ENCODE measurements around the gene DENND6A. TPM values are rescaled to one million over a fixed set of nuclear protein-coding genes. Genes with fewer than 3 reads are reported as not detected.
A peak's percentile ranks its signal among the peaks of the same experiment; 100 is the strongest.

DENND6A gene
- total RNA-seq (10 to 100 TPM; 13.5 to 22.1 (median 16.5) TPM), polyA plus RNA-seq (5.5 TPM)
- long read RNA-seq, donor 1, partial matches to known transcripts: 2 of 7 reads
- long read RNA-seq, donor 1, other reads (novel, unspliced or antisense): 5 of 7 reads
- long read RNA-seq, donor 2, full-length matches to known transcripts: 1 of 1 reads
- long read RNA-seq, donor 2, partial matches to known transcripts: 0 of 1 reads
- long read RNA-seq, donor 2, other reads (novel, unspliced or antisense): 0 of 1 reads
- long read RNA-seq, donor 3, full-length matches to known transcripts: 4 of 13 reads
- long read RNA-seq, donor 3, partial matches to known transcripts: 2 of 13 reads
- long read RNA-seq, donor 3, other reads (novel, unspliced or antisense): 7 of 13 reads
- long read RNA-seq, donor 4, partial matches to known transcripts: 0 of 2 reads
- long read RNA-seq, donor 4, other reads (novel, unspliced or antisense): 2 of 2 reads

- peak; percentile 97 to 98 for ATAC-seq
- intact Hi-C loops (cut with DNase I): no loop called here
Observed at GRCh38 chr3:57692396-57693147, at the start of gene DENND6A. Gene DENND6A (minus strand): TSS chr3:57693077. CDS start chr3:57693018, 59 bp downstream.

GRCh38 chr3:57740027-57740426, 47.1 kb upstream of the DENND6A start:
- 95% methylated on average over 5 of the region's 5 CpGs for WGBS
- intact Hi-C loops (cut with DNase I): no loop called here
- no peak for ATAC-seq

More at GRCh38 chr3:57692396-57693147, at the start of gene DENND6A:
- Histone ChIP-seq H3K27me3 (ENCODE audit: control insufficient read depth, insufficient read depth) (no peaks in the 10 kb centered on the region), H3K27ac (ENCODE audit: low read length) (peak within 1 kb of the TSS; percentile 91), H3K4me3 (ENCODE audit: low read length) (peak within 1 kb of the TSS; percentile 61), H3K4me1 (ENCODE audit: control insufficient read depth, insufficient read depth, low read length) (no peaks in the 10 kb centered on the region), H3K9me3 (ENCODE audit: control insufficient read depth, low read length) (no peaks in the 10 kb centered on the region)
- peak; percentile 97 to 99 (median 99) for DNase-seq
- under 1% methylated on average over 71 of the region's 71 CpGs for WGBS

GRCh38 chr3:57738391-57738790, 45.5 kb upstream of the DENND6A start:
- H3K4me1 ChIP-seq (ENCODE audit: control insufficient read depth, insufficient read depth, low read length): peaks cover 2% of the 10 kb centered on the region
- H3K27me3 ChIP-seq (ENCODE audit: control insufficient read depth, insufficient read depth): no peaks in the 10 kb centered on the region
- 31% methylated on average over 5 of the region's 5 CpGs for WGBS
- no peak overlapping the region for H3K4me3 ChIP-seq (ENCODE audit: low read length)
- DNase-seq (no peak), ATAC-seq (no peak)
- no peak overlapping the region for H3K27ac ChIP-seq (ENCODE audit: low read length)
- no peaks in the 10 kb centered on the region for H3K9me3 ChIP-seq (ENCODE audit: control insufficient read depth, low read length)
- intact Hi-C loops (cut with DNase I): no loop called here

More at GRCh38 chr3:57740027-57740426, 47.1 kb upstream of the DENND6A start:
- DNase-seq: no peak
- peaks cover 2% of the 10 kb centered on the region for H3K4me1 ChIP-seq (ENCODE audit: control insufficient read depth, insufficient read depth, low read length)
- no peaks in the 10 kb centered on the region for H3K27me3 ChIP-seq (ENCODE audit: control insufficient read depth, insufficient read depth)
- H3K9me3 ChIP-seq (ENCODE audit: control insufficient read depth, low read length): no peaks in the 10 kb centered on the region
- H3K27ac ChIP-seq (ENCODE audit: low read length): no peak overlapping the region
- no peak overlapping the region for H3K4me3 ChIP-seq (ENCODE audit: low read length)

- WGBS: 76% methylated on average over 7 of the region's 7 CpGs
- Histone ChIP-seq H3K9me3 (ENCODE audit: control insufficient read depth, low read length) (no peaks in the 10 kb centered on the region), H3K27me3 (ENCODE audit: control insufficient read depth, insufficient read depth) (no peaks in the 10 kb centered on the region), H3K4me3 (ENCODE audit: low read length) (no peak overlapping the region), H3K4me1 (ENCODE audit: control insufficient read depth, insufficient read depth, low read length) (peaks cover 2% of the 10 kb centered on the region), H3K27ac (ENCODE audit: low read length) (no peak overlapping the region)
- DNase-seq (no peak), ATAC-seq (no peak)
- intact Hi-C loops (cut with DNase I): no loop called here
Observed at GRCh38 chr3:57737840-57738239, 45.0 kb upstream of the DENND6A start.

GRCh38 chr3:57735405-57735804, 42.5 kb upstream of the DENND6A start:
- H3K27ac ChIP-seq (ENCODE audit: low read length): no peak overlapping the region
- 80% methylated on average over 2 of the region's 2 CpGs for WGBS
- H3K4me1 ChIP-seq (ENCODE audit: control insufficient read depth, insufficient read depth, low read length): peaks cover 2% of the 10 kb centered on the region
- H3K4me3 ChIP-seq (ENCODE audit: low read length): no peak overlapping the region
- intact Hi-C loops (cut with DNase I): no loop called here
- no peaks in the 10 kb centered on the region for H3K27me3 ChIP-seq (ENCODE audit: control insufficient read depth, insufficient read depth)
- DNase-seq (no peak), ATAC-seq (no peak)
- no peaks in the 10 kb centered on the region for H3K9me3 ChIP-seq (ENCODE audit: control insufficient read depth, low read length)

- H3K4me1 ChIP-seq (ENCODE audit: control insufficient read depth, insufficient read depth, low read length): peaks cover 2% of the 10 kb centered on the region
- no peak overlapping the region for H3K4me3 ChIP-seq (ENCODE audit: low read length)
- ATAC-seq (no peak), DNase-seq (no peak)
- H3K27me3 ChIP-seq (ENCODE audit: control insufficient read depth, insufficient read depth): no peaks in the 10 kb centered on the region
- 78% methylated on average over 2 of the region's 2 CpGs for WGBS
- intact Hi-C loops (cut with DNase I): no loop called here
- no peak overlapping the region for H3K27ac ChIP-seq (ENCODE audit: low read length)
- H3K9me3 ChIP-seq (ENCODE audit: control insufficient read depth, low read length): no peaks in the 10 kb centered on the region
Observed at GRCh38 chr3:57733790-57734189, 40.9 kb upstream of the DENND6A start.

GRCh38 chr3:57731311-57731710, 38.4 kb upstream of the DENND6A start:
- no peaks in the 10 kb centered on the region for H3K27me3 ChIP-seq (ENCODE audit: control insufficient read depth, insufficient read depth)
- H3K9me3 ChIP-seq (ENCODE audit: control insufficient read depth, low read length): no peaks in the 10 kb centered on the region
- WGBS: 91% methylated on average over 1 of the region's 1 CpG
- ATAC-seq (no peak), DNase-seq (no peak)
- no peaks in the 10 kb centered on the region for H3K4me1 ChIP-seq (ENCODE audit: control insufficient read depth, insufficient read depth, low read length)
- H3K4me3 ChIP-seq (ENCODE audit: low read length): no peak overlapping the region
- intact Hi-C loops (cut with DNase I): no loop called here
- H3K27ac ChIP-seq (ENCODE audit: low read length): no peak overlapping the region

GRCh38 chr3:57730682-57731081, 37.8 kb upstream of the DENND6A start:
- WGBS: 67% methylated on average over 3 of the region's 3 CpGs
- no peaks in the 10 kb centered on the region for H3K4me1 ChIP-seq (ENCODE audit: control insufficient read depth, insufficient read depth, low read length)
- no peak overlapping the region for H3K27ac ChIP-seq (ENCODE audit: low read length)
- ATAC-seq: no peak
- no peak overlapping the region for H3K4me3 ChIP-seq (ENCODE audit: low read length)
- H3K27me3 ChIP-seq (ENCODE audit: control insufficient read depth, insufficient read depth): no peaks in the 10 kb centered on the region
- intact Hi-C loops (cut with DNase I): no loop called here
- no peaks in the 10 kb centered on the region for H3K9me3 ChIP-seq (ENCODE audit: control insufficient read depth, low read length)
- DNase-seq: no peak

- H3K27me3 ChIP-seq (ENCODE audit: control insufficient read depth, insufficient read depth): no peaks in the 10 kb centered on the region
- ATAC-seq (no peak), DNase-seq (no peak)
- intact Hi-C loops (cut with DNase I): no loop called here
- no peaks in the 10 kb centered on the region for H3K9me3 ChIP-seq (ENCODE audit: control insufficient read depth, low read length)
- no peaks in the 10 kb centered on the region for H3K4me1 ChIP-seq (ENCODE audit: control insufficient read depth, insufficient read depth, low read length)
- no peak overlapping the region for H3K27ac ChIP-seq (ENCODE audit: low read length)
- no peak overlapping the region for H3K4me3 ChIP-seq (ENCODE audit: low read length)
- 83% methylated on average over 11 of the region's 11 CpGs for WGBS
Observed at GRCh38 chr3:57729334-57730045, 36.6 kb upstream of the DENND6A start.

GRCh38 chr3:57727106-57727505, 34.2 kb upstream of the DENND6A start:
- intact Hi-C loops (cut with DNase I): no loop called here
- 81% methylated on average over 5 of the region's 5 CpGs for WGBS
- no peak overlapping the region for H3K27ac ChIP-seq (ENCODE audit: low read length)
- H3K9me3 ChIP-seq (ENCODE audit: control insufficient read depth, low read length): no peaks in the 10 kb centered on the region
- no peak overlapping the region for H3K4me3 ChIP-seq (ENCODE audit: low read length)
- ATAC-seq (no peak), DNase-seq (no peak)
- H3K27me3 ChIP-seq (ENCODE audit: control insufficient read depth, insufficient read depth): no peaks in the 10 kb centered on the region
- no peaks in the 10 kb centered on the region for H3K4me1 ChIP-seq (ENCODE audit: control insufficient read depth, insufficient read depth, low read length)

GRCh38 chr3:57726397-57726796, 33.5 kb upstream of the DENND6A start:
- intact Hi-C loops (cut with DNase I): no loop called here
- Histone ChIP-seq H3K27me3 (ENCODE audit: control insufficient read depth, insufficient read depth) (no peaks in the 10 kb centered on the region), H3K4me1 (ENCODE audit: control insufficient read depth, insufficient read depth, low read length) (no peaks in the 10 kb centered on the region), H3K27ac (ENCODE audit: low read length) (no peak overlapping the region), H3K4me3 (ENCODE audit: low read length) (no peak overlapping the region), H3K9me3 (ENCODE audit: control insufficient read depth, low read length) (no peaks in the 10 kb centered on the region)
- DNase-seq: no peak
- no peak for ATAC-seq

All from right cardiac atrium (tissue), 5 donors.